WTC11 (cell line): ENCODE measurements around the gene ABCB8. TPM values are rescaled to one million over a fixed set of nuclear protein-coding genes. Genes with fewer than 3 reads are reported as not detected.

ENCODE experiments used
- ATAC-seq: fragments of 200-7000 bp; cut with Tn5 transposase; 2 replicates; pipeline ENCODE4 v1.10.0; 2021; ENCODE audit warnings: mild to moderate bottlenecking, moderate library complexity
- CTCF ChIA-PET: fragments of 300-600 bp; sonication (Branson Sonifier 250); formaldehyde crosslinking; loops from one replicate; lab custom pipeline; 2021; ENCODE audit warnings: antibody characterized with exemption; lab: Charles Lee
- POLR2A ChIA-PET: fragments of 350-600 bp; sonication (Branson Sonifier 250); formaldehyde crosslinking; loops from one replicate; lab custom pipeline; 2021; ENCODE audit warnings: antibody characterized with exemption; lab: Charles Lee
- DNase-seq: peaks from one replicate; pipeline ENCODE4 v3.0.0; 2021; ENCODE audit warnings: low spot score
- H3K27ac Mint-ChIP-seq: 2 replicates; pipeline ENCODE4 v1.8.0; 2021; ENCODE audit warnings: mixed read lengths
- H3K27me3 Mint-ChIP-seq: 2 replicates; pipeline ENCODE4 v1.8.0; 2021; ENCODE audit warnings: low read depth, mild to moderate bottlenecking, moderate library complexity, mixed read lengths
- H3K36me3 Mint-ChIP-seq: 2 replicates; pipeline ENCODE4 v1.8.0; 2021; ENCODE audit warnings: mixed read lengths
- H3K4me1 Mint-ChIP-seq: 2 replicates; pipeline ENCODE4 v1.8.0; 2022; ENCODE audit warnings: mixed read lengths
- H3K4me3 Mint-ChIP-seq: 2 replicates; pipeline ENCODE4 v1.8.0; 2021; ENCODE audit warnings: mild to moderate bottlenecking, moderate library complexity, mixed read lengths
- H3K9me3 Mint-ChIP-seq: 2 replicates; pipeline ENCODE4 v1.8.0; 2021; ENCODE audit warnings: mixed read lengths
- AFF4 ChIP-seq: sonication (generic); formaldehyde crosslinking; IDR thresholded peaks from 2 replicates; pipeline ENCODE4 v1.8.1; 2023; ENCODE audit warnings: mild to moderate bottlenecking, missing genetic modification reagents, borderline replicate concordance
- ARID4B ChIP-seq: sonication (generic); formaldehyde crosslinking; IDR thresholded peaks from 2 replicates; pipeline ENCODE4 v1.8.0; 2023; ENCODE audit warnings: missing genetic modification reagents, mild to moderate bottlenecking, borderline replicate concordance
- ATF6 ChIP-seq: sonication (generic); formaldehyde crosslinking; IDR thresholded peaks from 2 replicates; pipeline ENCODE4 v1.8.1; 2023; ENCODE audit warnings: mild to moderate bottlenecking, missing genetic modification reagents
- E2F5 ChIP-seq: sonication (generic); formaldehyde crosslinking; IDR thresholded peaks from 2 replicates; pipeline ENCODE4 v1.8.1; 2022; ENCODE audit warnings: mild to moderate bottlenecking, moderate library complexity, missing genetic modification reagents
- EMX1 ChIP-seq: fragments of 250-450 bp; sonication (Bioruptor Pico); IDR thresholded peaks from 2 replicates; pipeline ENCODE4 v1.8.0; 2021; ENCODE audit warnings: mild to moderate bottlenecking
- FOXP4 ChIP-seq: sonication (generic); formaldehyde crosslinking; IDR thresholded peaks from 2 replicates; pipeline ENCODE4 v1.8.0; 2022; ENCODE audit warnings: mild to moderate bottlenecking, missing genetic modification reagents
- HMGA2 ChIP-seq: fragments of 250-450 bp; sonication (Bioruptor Pico); IDR thresholded peaks from 2 replicates; pipeline ENCODE4 v1.4.0; 2021; ENCODE audit warnings: mild to moderate bottlenecking, moderate library complexity
- HMGXB4 ChIP-seq: sonication (generic); formaldehyde crosslinking; IDR thresholded peaks from 2 replicates; pipeline ENCODE4 v1.8.1; 2023; ENCODE audit warnings: mild to moderate bottlenecking, moderate library complexity, missing genetic modification reagents
- RORB ChIP-seq: fragments of 250-450 bp; sonication (Bioruptor Pico); IDR thresholded peaks from 2 replicates; pipeline ENCODE4 v1.9.0; 2021; ENCODE audit warnings: mild to moderate bottlenecking
- ZBTB21 ChIP-seq: sonication (generic); formaldehyde crosslinking; IDR thresholded peaks from 2 replicates; pipeline ENCODE4 v1.8.1; 2023; ENCODE audit warnings: mild to moderate bottlenecking, missing genetic modification reagents, borderline replicate concordance
- ZBTB43 ChIP-seq: sonication (generic); formaldehyde crosslinking; IDR thresholded peaks from 2 replicates; pipeline ENCODE4 v1.8.1; 2023; ENCODE audit warnings: mild to moderate bottlenecking, missing genetic modification reagents
- ZNF219 ChIP-seq: sonication (generic); formaldehyde crosslinking; IDR thresholded peaks from 2 replicates; pipeline ENCODE4 v1.8.0; 2023; ENCODE audit warnings: missing genetic modification reagents, mild to moderate bottlenecking, borderline replicate concordance
- ZNF396 ChIP-seq: fragments of 250-450 bp; sonication (Bioruptor Pico); IDR thresholded peaks from 2 replicates; pipeline ENCODE4 v1.8.0; 2021; ENCODE audit warnings: mild to moderate bottlenecking, moderate library complexity, borderline replicate concordance
- total RNA-seq: library from RNA; stranded (reverse); gene quantifications from 3 replicates; pipeline ENCODE4 v1.2.3, GENCODE V29; 2021

The ABCB8 gene
- total RNA-seq, 1 experiment from 2014 or later, result 35.9 TPM

- Mint-ChIP-seq H3K9me3 (no peaks in the 10 kb centered on the region), H3K27ac (peak overlapping the region; percentile 88), H3K27me3 (peaks cover 18% of the 10 kb centered on the region), H3K36me3 (peaks cover 10% of the 10 kb centered on the region), H3K4me1 (peaks cover 51% of the 10 kb centered on the region), H3K4me3 (peak overlapping the region; percentile 67)
- ChIA-PET POLR2A (interaction anchor here (1.1 to 2.0 kb wide), 3 partner anchors 20 to 38 kb away, joined by 3 to 9 read pairs (median 5); no protein-coding TSS in a partner anchor), CTCF (interaction anchor here (1.0 to 10.4 kb wide), 6 partner anchors 15 to 79 kb away, joined by 3 to 118 read pairs (median 5); partner anchors contain the start of gene GBX1)
- ATAC-seq (peak; percentile 2; the same call in 1 of the 2 replicates), DNase-seq (peak; percentile 37)
- TF ChIP-seq E2F5 (CRISPR knock-in tag) (no peak), ZBTB43 (CRISPR knock-in tag) (no peak), FOXP4 (CRISPR knock-in tag) (no peak), EMX1 (CRISPR knock-in tag) (no peak), HMGA2 (no peak)
Observed at GRCh38 chr7:151088856-151089699, 60.8 kb downstream of the ABCB8 start.

- ChIA-PET CTCF (interaction anchor here (0.6 to 10.4 kb wide), 7 partner anchors 9 to 127 kb away, joined by 3 to 118 read pairs (median 5); partner anchors contain the start of gene FASTK), POLR2A (interaction anchor here (0.6 to 1.5 kb wide), 2 partner anchors 13 to 19 kb away, joined by 3 to 4 read pairs; no protein-coding TSS in a partner anchor)
- Mint-ChIP-seq H3K4me3 (peak overlapping the region; percentile 67), H3K4me1 (peaks cover 46% of the 10 kb centered on the region), H3K27me3 (peaks cover 15% of the 10 kb centered on the region), H3K36me3 (peaks cover 10% of the 10 kb centered on the region), H3K27ac (peak overlapping the region; percentile 88), H3K9me3 (no peaks in the 10 kb centered on the region)
- ATAC-seq (no peak), DNase-seq (no peak)
- TF ChIP-seq AFF4 (CRISPR knock-in tag) (no peak), ATF6 (CRISPR knock-in tag) (no peak), HMGXB4 (CRISPR knock-in tag) (no peak), ZNF396 (CRISPR knock-in tag) (no peak), ZNF219 (CRISPR knock-in tag) (no peak), ARID4B (CRISPR knock-in tag) (no peak), RORB (no peak), ZBTB21 (no peak)
Observed at GRCh38 chr7:151089893-151090730, 61.9 kb downstream of the ABCB8 start.
